Nephron progenitor cell (in vitro differentiated cells): ENCODE data around the gene ZNF674.

Source experiments
- DNase-seq: peaks from one replicate; pipeline ENCODE4 v3.0.0; 2021
- H3K27ac Mint-ChIP-seq: 2 replicates; pipeline ENCODE4 v1.8.0; 2021; ENCODE audit warnings: mild to moderate bottlenecking, moderate library complexity, mixed read lengths
- H3K27me3 Mint-ChIP-seq: 2 replicates; pipeline ENCODE4 v1.8.0; 2021; ENCODE audit warnings: mild to moderate bottlenecking, low read depth, mixed read lengths; ENCODE audit not compliant: poor library complexity
- H3K36me3 Mint-ChIP-seq: 2 replicates; pipeline ENCODE4 v1.8.0; 2021; ENCODE audit warnings: low read depth, mixed read lengths
- H3K4me1 Mint-ChIP-seq: 2 replicates; pipeline ENCODE4 v1.8.0; 2021; ENCODE audit warnings: mixed read lengths
- H3K4me3 Mint-ChIP-seq: 2 replicates; pipeline ENCODE4 v1.8.0; 2021; ENCODE audit warnings: mild to moderate bottlenecking, moderate library complexity, mixed read lengths
- H3K9me3 Mint-ChIP-seq: 2 replicates; pipeline ENCODE4 v1.8.0; 2021; ENCODE audit warnings: mild to moderate bottlenecking, moderate library complexity, mixed read lengths
- CTCF ChIP-seq: fragments of 200-600 bp; sonication (generic); IDR thresholded peaks from 2 replicates; pipeline ENCODE4 v1.5.0; 2021; ENCODE audit warnings: antibody characterized with exemption

Gene ZNF674

GRCh38 chrX:46545111-46546005, at the start of gene ZNF674:
Gene ZNF674, minus strand, starts transcription at chrX:46545421. Its CDS starts 3,334 bp downstream, at chrX:46542087.
- Mint-ChIP-seq H3K36me3 (peaks cover 26% of the 10 kb centered on the region), H3K9me3 (peaks cover 58% of the 10 kb centered on the region), H3K27ac (peak within 1 kb of the TSS; percentile 99), H3K4me1 (peaks cover 21% of the 10 kb centered on the region), H3K4me3 (peak within 1 kb of the TSS; percentile 97), H3K27me3 (no peaks in the 10 kb centered on the region)
- peak; percentile 91 for DNase-seq
- no peak for TF ChIP-seq CTCF

GRCh38 chrX:46589977-46590723, 44.9 kb upstream of the ZNF674 start:
- Mint-ChIP-seq H3K27ac (no peak overlapping the region), H3K27me3 (peaks cover under 1% of the 10 kb centered on the region), H3K36me3 (peaks cover 5% of the 10 kb centered on the region), H3K9me3 (peaks cover 37% of the 10 kb centered on the region), H3K4me3 (no peak overlapping the region), H3K4me1 (peaks cover 14% of the 10 kb centered on the region)
- DNase-seq, result no peak
- no peak for TF ChIP-seq CTCF

GRCh38 chrX:46588263-46588662, 43.0 kb upstream of the ZNF674 start:
- Mint-ChIP-seq H3K9me3 (peaks cover 39% of the 10 kb centered on the region), H3K4me3 (no peak overlapping the region), H3K36me3 (no peaks in the 10 kb centered on the region), H3K27me3 (no peaks in the 10 kb centered on the region), H3K27ac (no peak overlapping the region), H3K4me1 (peaks cover 14% of the 10 kb centered on the region)
- DNase-seq, result no peak
- no peak for TF ChIP-seq CTCF

- Mint-ChIP-seq H3K27me3 (no peaks in the 10 kb centered on the region), H3K36me3 (no peaks in the 10 kb centered on the region), H3K4me1 (peaks cover 14% of the 10 kb centered on the region), H3K4me3 (no peak overlapping the region), H3K9me3 (peaks cover 36% of the 10 kb centered on the region), H3K27ac (no peak overlapping the region)
- no peak for TF ChIP-seq CTCF
- no peak for DNase-seq
These were observed 42.5 kb upstream of the ZNF674 start for GRCh38 chrX:46587753-46588171.

GRCh38 chrX:46587158-46587557, 41.9 kb upstream of the ZNF674 start:
- H3K27me3 Mint-ChIP-seq, result no peaks in the 10 kb centered on the region
- no peak overlapping the region for H3K27ac Mint-ChIP-seq
- H3K4me1 Mint-ChIP-seq, result peaks cover 14% of the 10 kb centered on the region
- H3K4me3 Mint-ChIP-seq, result no peak overlapping the region
- H3K9me3 Mint-ChIP-seq, result peaks cover 40% of the 10 kb centered on the region
- no peak for TF ChIP-seq CTCF
- no peak for DNase-seq
- H3K36me3 Mint-ChIP-seq, result no peaks in the 10 kb centered on the region
